GM23338 (cell line): Measurements from ENCODE around the gene CELSR3. TPM values are rescaled to one million over a fixed set of nuclear protein-coding genes. Genes with fewer than 3 reads are reported as not detected.

ENCODE experiments used
- ATAC-seq: fragments of 200-7000 bp; cut with Tn5 transposase; 3 replicates; pipeline ENCODE4 v1.9.1; 2020
- DNase-seq: peaks from one replicate; pipeline ENCODE4 v3.0.0-alpha.2; 2015; ENCODE audit warnings: low spot score
- H2AFZ ChIP-seq: fragments of 200-600 bp; sonication (generic); 2 replicates; pipeline ENCODE4 v1.8.0; 2016; ENCODE audit warnings: antibody characterized with exemption, mild to moderate bottlenecking, moderate library complexity
- H3F3A ChIP-seq: fragments of 200-600 bp; sonication (generic); replicated peaks from 2 replicates; pipeline ENCODE4 v1.8.0; 2017; ENCODE audit warnings: antibody characterized with exemption, mixed run types, low read depth
- H3K27ac ChIP-seq: fragments of 200-600 bp; sonication (generic); 2 replicates; pipeline ENCODE4 v1.6.1; 2016; ENCODE audit warnings: low read depth
- H3K27me3 ChIP-seq: fragments of 200-600 bp; sonication (generic); 2 replicates; pipeline ENCODE4 v1.8.0; 2016; ENCODE audit warnings: mild to moderate bottlenecking, mixed run types, moderate library complexity; ENCODE audit not compliant: insufficient read depth
- H3K36me3 ChIP-seq: fragments of 200-600 bp; sonication (generic); 2 replicates; pipeline ENCODE4 v1.8.0; 2016; ENCODE audit warnings: mild to moderate bottlenecking; ENCODE audit not compliant: insufficient read depth
- H3K4me1 ChIP-seq: fragments of 200-600 bp; sonication (generic); 2 replicates; pipeline ENCODE4 v1.8.0; 2016; ENCODE audit warnings: mild to moderate bottlenecking, moderate library complexity; ENCODE audit not compliant: insufficient read depth
- H3K4me2 ChIP-seq: fragments of 200-600 bp; sonication (generic); 2 replicates; pipeline ENCODE4 v1.7.1; 2017; ENCODE audit warnings: mixed run types
- H3K4me3 ChIP-seq: fragments of 200-600 bp; sonication (generic); 2 replicates; pipeline ENCODE4 v1.6.1; 2016; ENCODE audit warnings: mixed run types
- H3K79me2 ChIP-seq: fragments of 200-600 bp; sonication (generic); replicated peaks from 2 replicates; pipeline ENCODE4 v1.8.0; 2017; ENCODE audit warnings: mild to moderate bottlenecking; ENCODE audit not compliant: insufficient read depth
- H3K9me2 ChIP-seq: fragments of 200-600 bp; sonication (generic); 2 replicates; pipeline ENCODE4 v1.8.0; 2017; ENCODE audit not compliant: insufficient read depth
- H4K20me1 ChIP-seq: fragments of 200-600 bp; sonication (generic); replicated peaks from 2 replicates; pipeline ENCODE4 v1.8.0; 2017; ENCODE audit warnings: mild to moderate bottlenecking; ENCODE audit not compliant: insufficient read depth
- H3K27ac Mint-ChIP-seq: 2 replicates; pipeline ENCODE4 v1.8.0; 2020; ENCODE audit warnings: inconsistent platforms, mild to moderate bottlenecking, moderate library complexity, mixed read lengths
- H3K27me3 Mint-ChIP-seq: 3 replicates; pipeline ENCODE4 v1.8.0; 2022; ENCODE audit warnings: low read depth, mild to moderate bottlenecking, moderate library complexity, mixed read lengths, inconsistent platforms; ENCODE audit not compliant: insufficient read depth, poor library complexity
- H3K36me3 Mint-ChIP-seq: 3 replicates; pipeline ENCODE4 v1.8.0; 2021; ENCODE audit warnings: low read depth, mild to moderate bottlenecking, inconsistent platforms, moderate library complexity, mixed read lengths
- H3K4me1 Mint-ChIP-seq: 3 replicates; pipeline ENCODE4 v1.8.0; 2020; ENCODE audit warnings: mild to moderate bottlenecking, inconsistent platforms, mixed read lengths
- H3K4me3 Mint-ChIP-seq: 3 replicates; pipeline ENCODE4 v1.8.0; 2021; ENCODE audit warnings: moderate library complexity, mild to moderate bottlenecking, inconsistent platforms, mixed read lengths
- H3K9me3 Mint-ChIP-seq: 3 replicates; pipeline ENCODE4 v1.8.0; 2020; ENCODE audit warnings: moderate library complexity, mild to moderate bottlenecking, inconsistent platforms, mixed read lengths
- EZH2 ChIP-seq: fragments of 200-600 bp; sonication (generic); IDR thresholded peaks from one replicate; pipeline ENCODE4 v1.8.0; 2017; ENCODE audit warnings: antibody characterized with exemption, mild to moderate bottlenecking, low read depth; ENCODE audit not compliant: unreplicated experiment
- POLR2AphosphoS5 ChIP-seq: IDR thresholded peaks from 2 replicates; pipeline ENCODE4 v1.6.1; 2016; ENCODE audit warnings: antibody characterized with exemption, low read depth
- STAT1 ChIP-seq: IDR thresholded peaks from one replicate; pipeline ENCODE4 v1.6.1; 2016; ENCODE audit warnings: antibody characterized with exemption; ENCODE audit not compliant: unreplicated experiment
- ZNF114 ChIP-seq: fragments of 250-450 bp; sonication (Bioruptor Pico); IDR thresholded peaks from 2 replicates; pipeline ENCODE4 v1.5.0; 2020; ENCODE audit warnings: mild to moderate bottlenecking, moderate library complexity
- ZNF331 ChIP-seq: fragments of 250-450 bp; sonication (Bioruptor Pico); IDR thresholded peaks from 2 replicates; pipeline ENCODE4 v1.5.0; 2020; ENCODE audit warnings: low read depth, mild to moderate bottlenecking, moderate library complexity
- polyA plus RNA-seq: library from polyadenylated mRNA; unstranded; fragments of >200 nt; fragmentation: Nextera tagmentation; extraction: Ambion mirVana; gene quantifications from 2 replicates; pipeline ENCODE4 v1.2.1, GENCODE V29; 2016
- total RNA-seq: library from RNA; depleted of rRNA; stranded (reverse); fragments of >200 nt; shearing (Covaris generic); gene quantifications from 2 replicates; pipeline ENCODE4 v1.2.3, GENCODE V29; 2014
- TF ChIP-seq, protein P1 (sequence below): fragments of 250-450 bp; sonication (Bioruptor Pico); IDR thresholded peaks from 2 replicates; pipeline ENCODE4 v1.5.0; 2020; ENCODE audit warnings: mild to moderate bottlenecking, moderate library complexity
- TF ChIP-seq, protein P2 (sequence below): IDR thresholded peaks from 2 replicates; pipeline ENCODE4 v1.6.1; 2016; ENCODE audit warnings: antibody characterized with exemption
- TF ChIP-seq, protein P3 (sequence below): IDR thresholded peaks from one replicate; pipeline ENCODE4 v1.6.1; 2018; ENCODE audit warnings: antibody characterized with exemption; ENCODE audit not compliant: unreplicated experiment
- TF ChIP-seq, protein P4 (sequence below), 2 experiments: fragments of 200-600 bp in 1 of 2; sonication (generic) in 1 of 2; conservative IDR thresholded peaks; 2 replicates each; pipeline versions ENCODE4 v1.5.1 to v1.6.1; 2016 to 2017; ENCODE audit warnings: antibody characterized with exemption in 2 of 2, low read depth in 2 of 2, mild to moderate bottlenecking in 2 of 2, moderate library complexity in 1 of 2

The CELSR3 gene
- total and polyA plus RNA-seq, 2 experiments from 2014 or later, result 7.5 to 33.3 TPM

DNA sequence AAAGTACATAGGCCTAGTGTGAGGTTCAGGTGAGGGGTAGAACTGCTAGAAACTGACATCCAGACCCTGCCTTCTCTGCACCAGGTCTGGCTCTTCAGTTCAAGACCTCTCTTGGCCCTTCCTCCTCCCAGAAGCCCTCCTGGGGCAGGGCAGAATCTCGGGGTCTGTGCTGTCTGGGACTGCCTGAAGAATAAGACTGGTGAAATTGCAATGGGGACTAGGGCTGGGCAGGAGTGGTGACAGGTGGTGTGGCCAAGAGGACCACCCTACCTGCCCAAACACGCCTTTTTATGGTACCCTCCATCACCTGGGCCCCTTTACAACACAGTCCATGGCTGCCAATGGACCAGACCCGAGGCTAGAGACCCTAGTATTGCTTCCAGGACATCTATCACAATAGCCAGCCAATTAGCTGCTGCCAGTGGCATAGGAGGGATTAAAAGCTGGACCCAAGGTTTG lies 24.6 kb upstream of the CELSR3 start (continued):
- TF ChIP-seq, protein P1, sequence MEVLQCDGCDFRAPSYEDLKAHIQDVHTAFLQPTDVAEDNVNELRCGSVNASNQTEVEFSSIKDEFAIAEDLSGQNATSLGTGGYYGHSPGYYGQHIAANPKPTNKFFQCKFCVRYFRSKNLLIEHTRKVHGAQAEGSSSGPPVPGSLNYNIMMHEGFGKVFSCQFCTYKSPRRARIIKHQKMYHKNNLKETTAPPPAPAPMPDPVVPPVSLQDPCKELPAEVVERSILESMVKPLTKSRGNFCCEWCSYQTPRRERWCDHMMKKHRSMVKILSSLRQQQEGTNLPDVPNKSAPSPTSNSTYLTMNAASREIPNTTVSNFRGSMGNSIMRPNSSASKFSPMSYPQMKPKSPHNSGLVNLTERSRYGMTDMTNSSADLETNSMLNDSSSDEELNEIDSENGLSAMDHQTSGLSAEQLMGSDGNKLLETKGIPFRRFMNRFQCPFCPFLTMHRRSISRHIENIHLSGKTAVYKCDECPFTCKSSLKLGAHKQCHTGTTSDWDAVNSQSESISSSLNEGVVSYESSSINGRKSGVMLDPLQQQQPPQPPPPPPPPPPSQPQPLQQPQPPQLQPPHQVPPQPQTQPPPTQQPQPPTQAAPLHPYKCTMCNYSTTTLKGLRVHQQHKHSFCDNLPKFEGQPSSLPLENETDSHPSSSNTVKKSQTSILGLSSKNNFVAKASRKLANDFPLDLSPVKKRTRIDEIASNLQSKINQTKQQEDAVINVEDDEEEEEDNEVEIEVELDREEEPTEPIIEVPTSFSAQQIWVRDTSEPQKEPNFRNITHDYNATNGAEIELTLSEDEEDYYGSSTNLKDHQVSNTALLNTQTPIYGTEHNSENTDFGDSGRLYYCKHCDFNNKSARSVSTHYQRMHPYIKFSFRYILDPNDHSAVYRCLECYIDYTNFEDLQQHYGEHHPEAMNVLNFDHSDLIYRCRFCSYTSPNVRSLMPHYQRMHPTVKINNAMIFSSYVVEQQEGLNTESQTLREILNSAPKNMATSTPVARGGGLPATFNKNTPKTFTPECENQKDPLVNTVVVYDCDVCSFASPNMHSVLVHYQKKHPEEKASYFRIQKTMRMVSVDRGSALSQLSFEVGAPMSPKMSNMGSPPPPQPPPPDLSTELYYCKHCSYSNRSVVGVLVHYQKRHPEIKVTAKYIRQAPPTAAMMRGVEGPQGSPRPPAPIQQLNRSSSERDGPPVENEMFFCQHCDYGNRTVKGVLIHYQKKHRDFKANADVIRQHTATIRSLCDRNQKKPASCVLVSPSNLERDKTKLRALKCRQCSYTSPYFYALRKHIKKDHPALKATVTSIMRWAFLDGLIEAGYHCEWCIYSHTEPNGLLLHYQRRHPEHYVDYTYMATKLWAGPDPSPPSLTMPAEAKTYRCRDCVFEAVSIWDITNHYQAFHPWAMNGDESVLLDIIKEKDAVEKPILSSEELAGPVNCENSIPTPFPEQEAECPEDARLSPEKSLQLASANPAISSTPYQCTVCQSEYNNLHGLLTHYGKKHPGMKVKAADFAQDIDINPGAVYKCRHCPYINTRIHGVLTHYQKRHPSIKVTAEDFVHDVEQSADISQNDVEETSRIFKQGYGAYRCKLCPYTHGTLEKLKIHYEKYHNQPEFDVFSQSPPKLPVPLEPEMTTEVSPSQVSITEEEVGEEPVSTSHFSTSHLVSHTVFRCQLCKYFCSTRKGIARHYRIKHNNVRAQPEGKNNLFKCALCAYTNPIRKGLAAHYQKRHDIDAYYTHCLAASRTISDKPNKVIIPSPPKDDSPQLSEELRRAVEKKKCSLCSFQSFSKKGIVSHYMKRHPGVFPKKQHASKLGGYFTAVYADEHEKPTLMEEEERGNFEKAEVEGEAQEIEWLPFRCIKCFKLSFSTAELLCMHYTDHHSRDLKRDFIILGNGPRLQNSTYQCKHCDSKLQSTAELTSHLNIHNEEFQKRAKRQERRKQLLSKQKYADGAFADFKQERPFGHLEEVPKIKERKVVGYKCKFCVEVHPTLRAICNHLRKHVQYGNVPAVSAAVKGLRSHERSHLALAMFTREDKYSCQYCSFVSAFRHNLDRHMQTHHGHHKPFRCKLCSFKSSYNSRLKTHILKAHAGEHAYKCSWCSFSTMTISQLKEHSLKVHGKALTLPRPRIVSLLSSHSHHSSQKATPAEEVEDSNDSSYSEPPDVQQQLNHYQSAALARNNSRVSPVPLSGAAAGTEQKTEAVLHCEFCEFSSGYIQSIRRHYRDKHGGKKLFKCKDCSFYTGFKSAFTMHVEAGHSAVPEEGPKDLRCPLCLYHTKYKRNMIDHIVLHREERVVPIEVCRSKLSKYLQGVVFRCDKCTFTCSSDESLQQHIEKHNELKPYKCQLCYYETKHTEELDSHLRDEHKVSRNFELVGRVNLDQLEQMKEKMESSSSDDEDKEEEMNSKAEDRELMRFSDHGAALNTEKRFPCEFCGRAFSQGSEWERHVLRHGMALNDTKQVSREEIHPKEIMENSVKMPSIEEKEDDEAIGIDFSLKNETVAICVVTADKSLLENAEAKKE (CRISPR knock-in tag), result no peak
- TF ChIP-seq, protein P2, sequence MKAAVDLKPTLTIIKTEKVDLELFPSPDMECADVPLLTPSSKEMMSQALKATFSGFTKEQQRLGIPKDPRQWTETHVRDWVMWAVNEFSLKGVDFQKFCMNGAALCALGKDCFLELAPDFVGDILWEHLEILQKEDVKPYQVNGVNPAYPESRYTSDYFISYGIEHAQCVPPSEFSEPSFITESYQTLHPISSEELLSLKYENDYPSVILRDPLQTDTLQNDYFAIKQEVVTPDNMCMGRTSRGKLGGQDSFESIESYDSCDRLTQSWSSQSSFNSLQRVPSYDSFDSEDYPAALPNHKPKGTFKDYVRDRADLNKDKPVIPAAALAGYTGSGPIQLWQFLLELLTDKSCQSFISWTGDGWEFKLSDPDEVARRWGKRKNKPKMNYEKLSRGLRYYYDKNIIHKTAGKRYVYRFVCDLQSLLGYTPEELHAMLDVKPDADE, result no peak
- TF ChIP-seq STAT1, result no peak

DNA sequence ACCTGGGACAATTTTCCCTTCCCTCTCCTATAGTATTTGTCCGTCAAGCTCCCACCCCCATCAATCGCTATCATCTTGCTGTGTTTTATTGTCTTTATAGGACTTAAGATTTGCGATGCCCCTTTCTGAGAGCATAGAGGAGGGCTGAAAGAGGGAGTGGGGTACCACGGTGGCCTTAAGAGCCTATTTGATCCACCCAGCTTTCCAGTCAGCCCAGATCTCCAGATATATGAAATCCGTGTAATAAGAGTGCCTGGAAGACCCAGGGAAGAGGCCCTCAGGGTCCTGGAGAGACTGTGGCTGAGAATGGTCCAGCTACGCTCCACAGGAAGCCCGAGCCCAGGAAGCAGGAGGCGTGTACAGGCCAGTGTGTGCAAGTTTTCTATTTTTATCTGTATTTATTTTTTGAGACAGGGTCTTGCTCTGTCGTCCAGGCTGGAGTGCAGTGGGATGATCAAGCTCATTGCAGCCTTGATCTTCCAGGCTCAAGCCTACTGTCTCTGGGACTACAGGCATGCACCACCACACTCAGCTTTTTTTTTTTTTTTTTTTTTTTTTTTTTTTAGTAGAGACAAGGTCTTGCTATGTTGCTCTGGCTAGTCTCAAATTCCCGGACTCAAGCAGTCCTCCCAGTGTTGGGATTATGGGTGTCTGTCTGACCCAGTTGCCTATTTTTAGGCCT lies 24.0 kb upstream of the CELSR3 start:
- Histone ChIP-seq H3K9me2 (no peaks in the 10 kb centered on the region), H3K27me3 (no peaks in the 10 kb centered on the region), H2AFZ (peak overlapping the region; percentile 80; the same call in 1 of the 2 replicates), H3K4me2 (peak overlapping the region; percentile 83), H3F3A (peaks cover 43% of the 10 kb centered on the region), H3K4me1 (peaks cover 7% of the 10 kb centered on the region), H3K4me3 (peak overlapping the region; percentile 89), H3K36me3 (peaks cover 32% of the 10 kb centered on the region), H3K27ac (peak overlapping the region; percentile 70; the same call in 1 of the 2 replicates), H4K20me1 (peaks cover 32% of the 10 kb centered on the region), H3K79me2 (peaks cover 13% of the 10 kb centered on the region)
- ATAC-seq, result no peak
- no peaks in the 10 kb centered on the region; the same call in 2 of the 3 replicates for H3K9me3 Mint-ChIP-seq
- peaks cover 17% of the 10 kb centered on the region for H3K4me1 Mint-ChIP-seq
- H3K36me3 Mint-ChIP-seq, result peaks cover 57% of the 10 kb centered on the region
- no peak for DNase-seq
- H3K27ac Mint-ChIP-seq, result no peak overlapping the region
- H3K4me3 Mint-ChIP-seq, result peak overlapping the region; percentile 86
- H3K27me3 Mint-ChIP-seq, result peaks cover 12% of the 10 kb centered on the region
- TF ChIP-seq, protein P3, sequence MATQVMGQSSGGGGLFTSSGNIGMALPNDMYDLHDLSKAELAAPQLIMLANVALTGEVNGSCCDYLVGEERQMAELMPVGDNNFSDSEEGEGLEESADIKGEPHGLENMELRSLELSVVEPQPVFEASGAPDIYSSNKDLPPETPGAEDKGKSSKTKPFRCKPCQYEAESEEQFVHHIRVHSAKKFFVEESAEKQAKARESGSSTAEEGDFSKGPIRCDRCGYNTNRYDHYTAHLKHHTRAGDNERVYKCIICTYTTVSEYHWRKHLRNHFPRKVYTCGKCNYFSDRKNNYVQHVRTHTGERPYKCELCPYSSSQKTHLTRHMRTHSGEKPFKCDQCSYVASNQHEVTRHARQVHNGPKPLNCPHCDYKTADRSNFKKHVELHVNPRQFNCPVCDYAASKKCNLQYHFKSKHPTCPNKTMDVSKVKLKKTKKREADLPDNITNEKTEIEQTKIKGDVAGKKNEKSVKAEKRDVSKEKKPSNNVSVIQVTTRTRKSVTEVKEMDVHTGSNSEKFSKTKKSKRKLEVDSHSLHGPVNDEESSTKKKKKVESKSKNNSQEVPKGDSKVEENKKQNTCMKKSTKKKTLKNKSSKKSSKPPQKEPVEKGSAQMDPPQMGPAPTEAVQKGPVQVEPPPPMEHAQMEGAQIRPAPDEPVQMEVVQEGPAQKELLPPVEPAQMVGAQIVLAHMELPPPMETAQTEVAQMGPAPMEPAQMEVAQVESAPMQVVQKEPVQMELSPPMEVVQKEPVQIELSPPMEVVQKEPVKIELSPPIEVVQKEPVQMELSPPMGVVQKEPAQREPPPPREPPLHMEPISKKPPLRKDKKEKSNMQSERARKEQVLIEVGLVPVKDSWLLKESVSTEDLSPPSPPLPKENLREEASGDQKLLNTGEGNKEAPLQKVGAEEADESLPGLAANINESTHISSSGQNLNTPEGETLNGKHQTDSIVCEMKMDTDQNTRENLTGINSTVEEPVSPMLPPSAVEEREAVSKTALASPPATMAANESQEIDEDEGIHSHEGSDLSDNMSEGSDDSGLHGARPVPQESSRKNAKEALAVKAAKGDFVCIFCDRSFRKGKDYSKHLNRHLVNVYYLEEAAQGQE, result no peak
- TF ChIP-seq, protein P4, sequence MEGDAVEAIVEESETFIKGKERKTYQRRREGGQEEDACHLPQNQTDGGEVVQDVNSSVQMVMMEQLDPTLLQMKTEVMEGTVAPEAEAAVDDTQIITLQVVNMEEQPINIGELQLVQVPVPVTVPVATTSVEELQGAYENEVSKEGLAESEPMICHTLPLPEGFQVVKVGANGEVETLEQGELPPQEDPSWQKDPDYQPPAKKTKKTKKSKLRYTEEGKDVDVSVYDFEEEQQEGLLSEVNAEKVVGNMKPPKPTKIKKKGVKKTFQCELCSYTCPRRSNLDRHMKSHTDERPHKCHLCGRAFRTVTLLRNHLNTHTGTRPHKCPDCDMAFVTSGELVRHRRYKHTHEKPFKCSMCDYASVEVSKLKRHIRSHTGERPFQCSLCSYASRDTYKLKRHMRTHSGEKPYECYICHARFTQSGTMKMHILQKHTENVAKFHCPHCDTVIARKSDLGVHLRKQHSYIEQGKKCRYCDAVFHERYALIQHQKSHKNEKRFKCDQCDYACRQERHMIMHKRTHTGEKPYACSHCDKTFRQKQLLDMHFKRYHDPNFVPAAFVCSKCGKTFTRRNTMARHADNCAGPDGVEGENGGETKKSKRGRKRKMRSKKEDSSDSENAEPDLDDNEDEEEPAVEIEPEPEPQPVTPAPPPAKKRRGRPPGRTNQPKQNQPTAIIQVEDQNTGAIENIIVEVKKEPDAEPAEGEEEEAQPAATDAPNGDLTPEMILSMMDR (conservative IDR thresholded peaks at IDR 0.05; ENCODE audit: low read depth in 2 of 2), result no peak
- no peak for TF ChIP-seq STAT1
- TF ChIP-seq POLR2AphosphoS5, result no peak
- TF ChIP-seq EZH2, result no peak
- TF ChIP-seq ZNF114 (CRISPR knock-in tag), result no peak
- TF ChIP-seq ZNF331, result no peak
